Measurements from ENCODE around the gene VOPP1. TPM values are rescaled to one million over a fixed set of nuclear protein-coding genes. Genes with fewer than 3 reads are reported as not detected.

The VOPP1 gene
- total RNA-seq, 2 donors from 2014 or later = 70.3 to 73.4 TPM

- TF ChIP-seq CTCF (IDR thresholded peaks at IDR 0.05) = no peak
- H3K27me3 ChIP-seq = no peaks in the 10 kb centered on the region
- no peaks in the 10 kb centered on the region for H3K9me3 ChIP-seq
- no peaks in the 10 kb centered on the region for H3K36me3 ChIP-seq
- H3K27ac ChIP-seq = no peak overlapping the region
- H3K9ac ChIP-seq (ENCODE audit: low read depth in 2 of 2, low read length in 2 of 2) = no peak overlapping the region
- no peak for DNase-seq
- H3K4me3 ChIP-seq = no peak overlapping the region
- intact Hi-C loops (cut with DNase I) = no loop called here
- peaks cover 13% of the 10 kb centered on the region for H3K4me1 ChIP-seq
These were observed 26.8 kb downstream of the VOPP1 start for GRCh38 chr7:55545496-55545895.

- DNase-seq = no peak
- Histone ChIP-seq H3K27me3 (no peaks in the 10 kb centered on the region), H3K9ac (ENCODE audit: low read depth in 2 of 2, low read length in 2 of 2) (no peak overlapping the region), H3K4me1 (no peaks in the 10 kb centered on the region), H3K9me3 (no peaks in the 10 kb centered on the region), H3K36me3 (no peaks in the 10 kb centered on the region), H3K27ac (no peak overlapping the region), H3K4me3 (no peak overlapping the region)
- intact Hi-C loops (cut with DNase I) = no loop called here
- TF ChIP-seq CTCF (IDR thresholded peaks at IDR 0.05) = no peak
These were observed 32.0 kb downstream of the VOPP1 start for GRCh38 chr7:55540226-55540858.

- no peak overlapping the region for H3K27ac ChIP-seq
- H3K9ac ChIP-seq (ENCODE audit: low read depth in 2 of 2, low read length in 2 of 2) = no peak overlapping the region
- no peaks in the 10 kb centered on the region for H3K27me3 ChIP-seq
- TF ChIP-seq CTCF (IDR thresholded peaks at IDR 0.05) = no peak
- no peak for DNase-seq
- no peaks in the 10 kb centered on the region for H3K9me3 ChIP-seq
- intact Hi-C loops (cut with DNase I) = no loop called here
- H3K36me3 ChIP-seq = no peaks in the 10 kb centered on the region
- H3K4me3 ChIP-seq = no peak overlapping the region
- H3K4me1 ChIP-seq = no peaks in the 10 kb centered on the region
These were observed 32.9 kb downstream of the VOPP1 start for GRCh38 chr7:55539380-55539779.

- no peaks in the 10 kb centered on the region for H3K27me3 ChIP-seq
- H3K36me3 ChIP-seq = no peaks in the 10 kb centered on the region
- H3K27ac ChIP-seq = no peak overlapping the region
- H3K4me1 ChIP-seq = no peaks in the 10 kb centered on the region
- no peak overlapping the region for H3K9ac ChIP-seq (ENCODE audit: low read depth in 2 of 2, low read length in 2 of 2)
- no peak for TF ChIP-seq CTCF (IDR thresholded peaks at IDR 0.05)
- H3K9me3 ChIP-seq = no peaks in the 10 kb centered on the region
- no peak overlapping the region for H3K4me3 ChIP-seq
- no peak for DNase-seq
- intact Hi-C loops (cut with DNase I) = no loop called here
These were observed 33.8 kb downstream of the VOPP1 start for GRCh38 chr7:55538538-55538937.

GRCh38 chr7:55537458-55537990, 34.8 kb downstream of the VOPP1 start:
- Histone ChIP-seq H3K9me3 (no peaks in the 10 kb centered on the region), H3K4me3 (no peak overlapping the region), H3K27ac (no peak overlapping the region), H3K36me3 (no peaks in the 10 kb centered on the region), H3K4me1 (peaks cover 7% of the 10 kb centered on the region), H3K27me3 (no peaks in the 10 kb centered on the region), H3K9ac (ENCODE audit: low read depth in 2 of 2, low read length in 2 of 2) (peak overlapping the region in 1 of 2 donors; percentile 56)
- intact Hi-C loops (cut with DNase I) = no loop called here
- DNase-seq = no peak
- no peak for TF ChIP-seq CTCF (IDR thresholded peaks at IDR 0.05)
